ENCODE results near the gene MOB1B. TPM values are rescaled to one million over a fixed set of nuclear protein-coding genes. Genes with fewer than 3 reads are reported as not detected.

Gene MOB1B
- total RNA-seq, 1 experiment from 2014 or later: 21.0 TPM

DNA sequence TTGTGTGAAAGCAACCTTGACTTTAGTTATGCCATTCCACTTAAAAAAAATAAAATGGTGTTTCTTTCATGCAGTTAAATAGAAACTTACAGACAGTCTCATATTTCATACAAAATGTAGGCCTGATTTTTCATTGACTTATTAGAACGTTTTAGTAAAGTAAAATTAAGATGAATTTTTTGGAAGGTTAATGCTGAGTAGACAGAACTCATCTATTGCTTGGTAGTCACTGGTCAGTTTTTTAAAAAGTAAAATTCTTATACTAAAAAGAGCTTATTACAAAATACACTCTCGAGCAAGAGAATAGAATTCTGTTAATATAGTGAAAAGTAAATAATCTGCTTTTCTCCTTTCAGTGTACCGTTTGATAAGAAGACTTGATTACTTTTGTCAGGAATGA, 21.4 kb upstream of the MOB1B start:
- no peak for DNase-seq (ENCODE audit: low spot score)

DNA sequence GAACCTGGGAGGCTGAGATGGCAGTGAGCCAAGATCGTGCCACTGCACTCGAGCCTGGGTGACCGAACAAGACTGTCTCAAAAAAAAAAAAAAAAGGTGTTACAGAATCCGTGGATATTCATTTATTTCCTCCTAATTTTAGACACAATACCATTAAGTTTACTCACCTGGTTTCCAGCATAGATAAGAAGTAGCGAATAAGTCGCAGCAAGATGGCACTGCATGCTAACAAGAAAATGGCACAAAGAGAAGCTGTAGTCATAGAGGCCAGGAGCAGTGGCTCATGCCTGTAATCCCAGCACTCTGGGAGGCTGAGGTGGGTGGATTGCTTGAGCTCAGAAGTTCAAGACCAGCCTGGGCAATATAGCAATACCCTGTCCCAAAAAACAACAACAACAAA, 17.0 kb upstream of the MOB1B start:
- Histone ChIP-seq H3K4me1 (ENCODE audit: insufficient read depth, low read length, poor library complexity, severe bottlenecking) (no peaks in the 10 kb centered on the region), H3K9me3 (ENCODE audit: low read depth, low read length, poor library complexity, severe bottlenecking) (no peaks in the 10 kb centered on the region), H3K36me3 (ENCODE audit: insufficient read depth, low read length, poor library complexity, severe bottlenecking) (no peaks in the 10 kb centered on the region), H3K27me3 (replicated peaks; ENCODE audit: insufficient read depth, low read depth, low read length, poor library complexity) (no peaks in the 10 kb centered on the region), H3K27ac (ENCODE audit: low read depth, low read length, poor library complexity, severe bottlenecking) (no peak overlapping the region), H3K4me3 (ENCODE audit: low read depth, low read length, poor library complexity, severe bottlenecking) (no peak overlapping the region)
- ChIA-PET CTCF (no interaction called here), POLR2A (ENCODE audit: low non-redundant PET) (interaction anchor here (0.6 kb wide), 1 partner anchor 1418 kb away, joined by 11 read pairs; no protein-coding TSS in a partner anchor)
- no peak for DNase-seq (ENCODE audit: low spot score)
- BruUV-seq (replicated peaks): no TSS peak
- intact Hi-C loops (cut with micrococcal nuclease; ENCODE audit: unreplicated experiment): no loop called here
- no peak for TF ChIP-seq EZH2 (IDR thresholded peaks at IDR 0.05; ENCODE audit: borderline replicate concordance, low read depth, low read length, poor library complexity, severe bottlenecking)
- TF ChIP-seq, protein P1, sequence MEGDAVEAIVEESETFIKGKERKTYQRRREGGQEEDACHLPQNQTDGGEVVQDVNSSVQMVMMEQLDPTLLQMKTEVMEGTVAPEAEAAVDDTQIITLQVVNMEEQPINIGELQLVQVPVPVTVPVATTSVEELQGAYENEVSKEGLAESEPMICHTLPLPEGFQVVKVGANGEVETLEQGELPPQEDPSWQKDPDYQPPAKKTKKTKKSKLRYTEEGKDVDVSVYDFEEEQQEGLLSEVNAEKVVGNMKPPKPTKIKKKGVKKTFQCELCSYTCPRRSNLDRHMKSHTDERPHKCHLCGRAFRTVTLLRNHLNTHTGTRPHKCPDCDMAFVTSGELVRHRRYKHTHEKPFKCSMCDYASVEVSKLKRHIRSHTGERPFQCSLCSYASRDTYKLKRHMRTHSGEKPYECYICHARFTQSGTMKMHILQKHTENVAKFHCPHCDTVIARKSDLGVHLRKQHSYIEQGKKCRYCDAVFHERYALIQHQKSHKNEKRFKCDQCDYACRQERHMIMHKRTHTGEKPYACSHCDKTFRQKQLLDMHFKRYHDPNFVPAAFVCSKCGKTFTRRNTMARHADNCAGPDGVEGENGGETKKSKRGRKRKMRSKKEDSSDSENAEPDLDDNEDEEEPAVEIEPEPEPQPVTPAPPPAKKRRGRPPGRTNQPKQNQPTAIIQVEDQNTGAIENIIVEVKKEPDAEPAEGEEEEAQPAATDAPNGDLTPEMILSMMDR (conservative IDR thresholded peaks at IDR 0.05; ENCODE audit: low read depth, low read length): no peak

More for the DNA sequence above, 21.4 kb upstream of the MOB1B start:
- Histone ChIP-seq H3K4me1 (ENCODE audit: insufficient read depth, low read length, poor library complexity, severe bottlenecking) (no peaks in the 10 kb centered on the region), H3K9me3 (ENCODE audit: low read depth, low read length, poor library complexity, severe bottlenecking) (no peaks in the 10 kb centered on the region), H3K27ac (ENCODE audit: low read depth, low read length, poor library complexity, severe bottlenecking) (no peak overlapping the region), H3K36me3 (ENCODE audit: insufficient read depth, low read length, poor library complexity, severe bottlenecking) (no peaks in the 10 kb centered on the region), H3K4me3 (ENCODE audit: low read depth, low read length, poor library complexity, severe bottlenecking) (no peak overlapping the region), H3K27me3 (replicated peaks; ENCODE audit: insufficient read depth, low read depth, low read length, poor library complexity) (no peaks in the 10 kb centered on the region)
- BruUV-seq (replicated peaks): no TSS peak
- TF ChIP-seq, protein P1 (conservative IDR thresholded peaks at IDR 0.05; ENCODE audit: low read depth, low read length): no peak
- no peak for TF ChIP-seq EZH2 (IDR thresholded peaks at IDR 0.05; ENCODE audit: borderline replicate concordance, low read depth, low read length, poor library complexity, severe bottlenecking)
- CTCF ChIA-PET: no interaction called here
- intact Hi-C loops (cut with micrococcal nuclease; ENCODE audit: unreplicated experiment): no loop called here
- POLR2A ChIA-PET (ENCODE audit: low non-redundant PET): no interaction called here

DNA sequence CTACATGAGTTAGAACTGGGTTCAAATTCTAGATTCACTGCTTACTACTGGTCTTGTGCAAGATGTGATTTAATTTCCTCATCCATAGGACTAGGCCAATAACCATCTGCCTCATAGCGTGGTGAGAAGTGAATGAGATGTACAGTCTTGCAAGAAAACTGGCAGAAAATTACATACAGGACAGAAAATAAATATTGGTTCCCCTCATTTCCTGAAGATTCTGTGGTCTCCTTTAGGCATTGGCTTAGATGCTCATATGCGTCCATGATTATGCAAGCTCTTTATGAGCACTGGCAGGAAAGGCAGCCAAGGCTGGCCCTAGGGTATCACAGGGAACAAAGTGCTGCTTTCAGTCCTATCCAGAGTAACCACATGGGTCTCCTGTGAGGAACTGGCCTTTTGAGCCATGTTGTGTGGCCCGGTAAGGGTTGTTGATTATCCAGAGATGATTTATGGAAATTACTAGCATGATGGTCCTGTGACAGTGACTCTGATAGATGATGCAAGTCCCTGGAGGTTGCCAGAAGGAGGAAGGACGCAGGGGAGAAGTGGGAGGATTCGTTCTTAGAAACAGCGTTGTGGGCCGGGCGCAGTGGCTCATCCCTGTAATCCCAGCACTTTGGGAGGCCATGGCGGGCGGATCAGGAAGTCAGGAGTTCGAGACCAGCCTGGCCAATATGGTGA, 9.9 kb upstream of the MOB1B start:
- H3K36me3 ChIP-seq (ENCODE audit: insufficient read depth, low read length, poor library complexity, severe bottlenecking): no peaks in the 10 kb centered on the region
- TF ChIP-seq, protein P1 (conservative IDR thresholded peaks at IDR 0.05; ENCODE audit: low read depth, low read length): no peak
- TF ChIP-seq EZH2 (IDR thresholded peaks at IDR 0.05; ENCODE audit: borderline replicate concordance, low read depth, low read length, poor library complexity, severe bottlenecking): no peak
- H3K27me3 ChIP-seq (replicated peaks; ENCODE audit: insufficient read depth, low read depth, low read length, poor library complexity): no peaks in the 10 kb centered on the region
- ChIA-PET CTCF (no interaction called here), POLR2A (ENCODE audit: low non-redundant PET) (no interaction called here)
- peak; percentile 3 for DNase-seq (ENCODE audit: low spot score)
- H3K4me1 ChIP-seq (ENCODE audit: insufficient read depth, low read length, poor library complexity, severe bottlenecking): no peaks in the 10 kb centered on the region
- H3K27ac ChIP-seq (ENCODE audit: low read depth, low read length, poor library complexity, severe bottlenecking): no peak overlapping the region
- H3K4me3 ChIP-seq (ENCODE audit: low read depth, low read length, poor library complexity, severe bottlenecking): no peak overlapping the region
- H3K9me3 ChIP-seq (ENCODE audit: low read depth, low read length, poor library complexity, severe bottlenecking): no peaks in the 10 kb centered on the region
- BruUV-seq (replicated peaks): no TSS peak
- intact Hi-C loops (cut with micrococcal nuclease; ENCODE audit: unreplicated experiment): no loop called here
